ENCODE measurements around the gene VRK3. TPM values are rescaled to one million over a fixed set of nuclear protein-coding genes. Genes with fewer than 3 reads are reported as not detected.

VRK3 gene
- total and polyA plus RNA-seq, 2 donors (not counting 1 experiment from before 2014, with no cell fraction given), result 26.9 to 40.6 TPM

GRCh38 chr19:49957262-49957915 is 67.8 kb downstream of the VRK3 start:
- Histone ChIP-seq H3K36me3 (ENCODE audit: control insufficient read depth, insufficient read depth, low read length) (no peaks in the 10 kb centered on the region), H3K27me3 (ENCODE audit: control insufficient read depth, insufficient read depth, low read length) (peaks cover 2% of the 10 kb centered on the region), H3K4me2 (ENCODE audit: extremely low read depth, insufficient read depth, low read length) (no peak overlapping the region), H3K79me2 (ENCODE audit: control insufficient read depth, insufficient read depth, low read length) (no peaks in the 10 kb centered on the region), H4K20me1 (ENCODE audit: control insufficient read depth, extremely low read depth, insufficient read depth, low read length) (no peaks in the 10 kb centered on the region), H3K4me1 (ENCODE audit: control insufficient read depth, extremely low read depth, insufficient read depth, low read length) (peaks cover 5% of the 10 kb centered on the region), H3K9me3 (ENCODE audit: control insufficient read depth, insufficient read depth, low read depth, low read length) (no peaks in the 10 kb centered on the region), H2AFZ (ENCODE audit: low read length) (no peak overlapping the region), H3K4me3 (replicated peaks in 1 of 4; ENCODE audit: control extremely low read depth in 1 of 4, insufficient read depth in 1 of 4, low read depth in 3 of 4, low read length in 4 of 4) (no peak overlapping the region), H3K9ac (ENCODE audit: insufficient read depth, low read length) (no peak overlapping the region), H3K27ac (ENCODE audit: insufficient read depth, low read length) (no peak overlapping the region)
- no peak for TF ChIP-seq CTCF (conservative IDR thresholded peaks at IDR 0.05 in 1 of 2, IDR thresholded peaks at IDR 0.05 in 1 of 2; ENCODE audit: low read depth in 1 of 2, low read length in 2 of 2)
- TF ChIP-seq EZH2 (IDR thresholded peaks at IDR 0.05; ENCODE audit: low read length, missing control alignments), result no peak
- DNase-seq (ENCODE audit: low read depth in 2 of 2), result no peak

GRCh38 chr19:49956115-49956495 is 69.1 kb downstream of the VRK3 start:
- Histone ChIP-seq H3K4me1 (ENCODE audit: control insufficient read depth, extremely low read depth, insufficient read depth, low read length) (peaks cover 5% of the 10 kb centered on the region), H4K20me1 (ENCODE audit: control insufficient read depth, extremely low read depth, insufficient read depth, low read length) (no peaks in the 10 kb centered on the region), H3K36me3 (ENCODE audit: control insufficient read depth, insufficient read depth, low read length) (no peaks in the 10 kb centered on the region), H3K79me2 (ENCODE audit: control insufficient read depth, insufficient read depth, low read length) (no peaks in the 10 kb centered on the region), H3K9me3 (ENCODE audit: control insufficient read depth, insufficient read depth, low read depth, low read length) (no peaks in the 10 kb centered on the region), H3K4me3 (replicated peaks in 1 of 4; ENCODE audit: control extremely low read depth in 1 of 4, insufficient read depth in 1 of 4, low read depth in 3 of 4, low read length in 4 of 4) (no peak overlapping the region), H2AFZ (ENCODE audit: low read length) (no peak overlapping the region), H3K9ac (ENCODE audit: insufficient read depth, low read length) (no peak overlapping the region), H3K4me2 (ENCODE audit: extremely low read depth, insufficient read depth, low read length) (no peak overlapping the region), H3K27ac (ENCODE audit: insufficient read depth, low read length) (no peak overlapping the region), H3K27me3 (ENCODE audit: control insufficient read depth, insufficient read depth, low read length) (peaks cover 2% of the 10 kb centered on the region)
- no peak for TF ChIP-seq EZH2 (IDR thresholded peaks at IDR 0.05; ENCODE audit: low read length, missing control alignments)
- TF ChIP-seq CTCF (conservative IDR thresholded peaks at IDR 0.05 in 1 of 2, IDR thresholded peaks at IDR 0.05 in 1 of 2; ENCODE audit: low read depth in 1 of 2, low read length in 2 of 2), result no peak
- no peak for DNase-seq (ENCODE audit: low read depth in 2 of 2)

GRCh38 chr19:49954933-49955332 is 70.2 kb downstream of the VRK3 start:
- Histone ChIP-seq H3K4me3 (replicated peaks in 1 of 4; ENCODE audit: control extremely low read depth in 1 of 4, insufficient read depth in 1 of 4, low read depth in 3 of 4, low read length in 4 of 4) (no peak overlapping the region), H3K4me2 (ENCODE audit: extremely low read depth, insufficient read depth, low read length) (peak overlapping the region; percentile 58), H4K20me1 (ENCODE audit: control insufficient read depth, extremely low read depth, insufficient read depth, low read length) (no peaks in the 10 kb centered on the region), H3K79me2 (ENCODE audit: control insufficient read depth, insufficient read depth, low read length) (no peaks in the 10 kb centered on the region), H3K36me3 (ENCODE audit: control insufficient read depth, insufficient read depth, low read length) (no peaks in the 10 kb centered on the region), H3K27me3 (ENCODE audit: control insufficient read depth, insufficient read depth, low read length) (peaks cover 2% of the 10 kb centered on the region), H3K27ac (ENCODE audit: insufficient read depth, low read length) (no peak overlapping the region), H2AFZ (ENCODE audit: low read length) (no peak overlapping the region), H3K9me3 (ENCODE audit: control insufficient read depth, insufficient read depth, low read depth, low read length) (no peaks in the 10 kb centered on the region), H3K4me1 (ENCODE audit: control insufficient read depth, extremely low read depth, insufficient read depth, low read length) (peaks cover 5% of the 10 kb centered on the region), H3K9ac (ENCODE audit: insufficient read depth, low read length) (no peak overlapping the region)
- TF ChIP-seq EZH2 (IDR thresholded peaks at IDR 0.05; ENCODE audit: low read length, missing control alignments), result no peak
- no peak for TF ChIP-seq CTCF (conservative IDR thresholded peaks at IDR 0.05 in 1 of 2, IDR thresholded peaks at IDR 0.05 in 1 of 2; ENCODE audit: low read depth in 1 of 2, low read length in 2 of 2)
- DNase-seq (ENCODE audit: low read depth in 2 of 2), result peak in 1 of 2 donors; percentile 44
